Neural cell (in vitro differentiated cells): ENCODE data around the gene UNC79.

ENCODE experiments used
- POLR2AphosphoS5 ChIP-seq: IDR thresholded peaks from 2 replicates; pipeline ENCODE4 v1.6.1; 2012
- SMC3 ChIP-seq: fragments of 450-650 bp; conservative IDR thresholded peaks from 2 replicates; pipeline ENCODE4 v1.6.1; 2014; ENCODE audit warnings: antibody characterized with exemption, mild to moderate bottlenecking, moderate library complexity; ENCODE audit not compliant: poor library complexity

GRCh38 chr14:93707475-93707874, 276.7 kb downstream of the UNC79 start:
- TF ChIP-seq SMC3 (no peak), POLR2AphosphoS5 (no peak)
